Gastroesophageal sphincter (tissue), 4 donors: Measurements from ENCODE around the gene POMP. TPM values are rescaled to one million over a fixed set of nuclear protein-coding genes. Genes with fewer than 3 reads are reported as not detected.

Experiments
- ATAC-seq: fragments of 150-250 bp; one replicate; pipeline ENCODE4 v1.9.1; 2016; ENCODE audit warnings: mild to moderate bottlenecking, moderate library complexity
- H3K27ac ChIP-seq, 4 donors: fragments of 200-600 bp; sonication (generic) in 3 of 4; 1 replicate in 3 of 4; 2 replicates in 1 of 4; pipeline ENCODE4 v1.5.1; 2016 to 2019
- H3K27me3 ChIP-seq: fragments of 200-600 bp; sonication (generic); one replicate; pipeline ENCODE4 v1.5.1; 2019
- H3K36me3 ChIP-seq, 2 donors: fragments of 200-600 bp; sonication (generic); one replicate each; pipeline ENCODE4 v1.5.1; 2019; ENCODE audit warnings: control low read depth in 1 of 2
- H3K4me1 ChIP-seq, 3 donors: fragments of 200-600 bp; sonication (generic); 1 replicate in 2 of 3; 2 replicates in 1 of 3; pipeline ENCODE4 v1.5.1; 2016 to 2019; ENCODE audit warnings: control low read depth in 2 of 3
- H3K4me3 ChIP-seq, 2 donors: fragments of 200-600 bp; sonication (generic); one replicate each; pipeline ENCODE4 v1.5.1; 2019; ENCODE audit warnings: mild to moderate bottlenecking in 1 of 2, moderate library complexity in 1 of 2
- H3K9me3 ChIP-seq, 3 donors: fragments of 200-600 bp; sonication (generic); one replicate each; pipeline ENCODE4 v1.5.1; 2017 to 2019; ENCODE audit warnings: control low read depth in 2 of 3
- CTCF ChIP-seq, 4 experiments: fragments of 200-600 bp in 2 of 4; fragments of 450-650 bp in 2 of 4; sonication (generic) in 1 of 4; IDR thresholded peaks; one replicate each; pipeline ENCODE4 v1.5.1; 2017 to 2019; ENCODE audit warnings: antibody characterized with exemption in 4 of 4, mild to moderate bottlenecking in 2 of 4, moderate library complexity in 2 of 4
- EP300 ChIP-seq: sonication (generic); formaldehyde crosslinking; IDR thresholded peaks from one replicate; pipeline ENCODE4 v1.6.1; 2017; ENCODE audit warnings: antibody characterized with exemption, mild to moderate bottlenecking
- POLR2A ChIP-seq, 2 donors: fragments of 450-650 bp; IDR thresholded peaks; one replicate each; pipeline ENCODE4 v1.6.1; 2017; ENCODE audit warnings: antibody characterized with exemption in 2 of 2, mild to moderate bottlenecking in 2 of 2, moderate library complexity in 1 of 2
- POLR2AphosphoS5 ChIP-seq: sonication (generic); formaldehyde crosslinking; IDR thresholded peaks from one replicate; pipeline ENCODE4 v1.6.1; 2017; ENCODE audit warnings: antibody characterized with exemption
- WGBS, 2 donors: methylation state at CpG; one replicate each; pipeline ENCODE4 v1.1.5; 2018; ENCODE audit warnings: low coverage in 1 of 2; 5-methylcytosine and 5-hydroxymethylcytosine counted together
- total RNA-seq, 4 donors: library from RNA; depleted of rRNA; stranded (reverse); fragments of >200 nt; gene quantifications; one replicate each; pipeline ENCODE4 v1.1.0, GENCODE V29; 2016

POMP gene, protein sequence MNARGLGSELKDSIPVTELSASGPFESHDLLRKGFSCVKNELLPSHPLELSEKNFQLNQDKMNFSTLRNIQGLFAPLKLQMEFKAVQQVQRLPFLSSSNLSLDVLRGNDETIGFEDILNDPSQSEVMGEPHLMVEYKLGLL
- total RNA-seq: 10 to 100 TPM; 47.6 to 71.6 (median 60.1) TPM

GRCh38 chr13:28658796-28659620, at the start of gene POMP:
TSS of gene POMP (plus strand) at chr13:28659130. CDS start at chr13:28659185, 55 bp downstream.
- peak; percentile 98 for ATAC-seq
- peak within 1 kb of the TSS; percentile 90 to 98 for H3K4me3 ChIP-seq
- H3K9me3 ChIP-seq: no peaks in the 10 kb centered on the region
- H3K36me3 ChIP-seq: peaks cover 0 to 29% of the 10 kb centered on the region in 2 donors
- H3K27me3 ChIP-seq: no peaks in the 10 kb centered on the region
- H3K4me1 ChIP-seq: peaks cover 11 to 54% (median 16%) of the 10 kb centered on the region in 3 donors
- peak; percentile 99 for TF ChIP-seq POLR2AphosphoS5
- peak; percentile 91 to 93 for TF ChIP-seq POLR2A (IDR thresholded peaks at IDR 0.05)
- TF ChIP-seq CTCF (IDR thresholded peaks at IDR 0.05): no peak
- H3K27ac ChIP-seq: peak within 1 kb of the TSS; percentile 88 to 95 (median 92)
- 0% methylated on average over 2 to 16 of the region's 64 CpGs for WGBS, 2 donors

DNA sequence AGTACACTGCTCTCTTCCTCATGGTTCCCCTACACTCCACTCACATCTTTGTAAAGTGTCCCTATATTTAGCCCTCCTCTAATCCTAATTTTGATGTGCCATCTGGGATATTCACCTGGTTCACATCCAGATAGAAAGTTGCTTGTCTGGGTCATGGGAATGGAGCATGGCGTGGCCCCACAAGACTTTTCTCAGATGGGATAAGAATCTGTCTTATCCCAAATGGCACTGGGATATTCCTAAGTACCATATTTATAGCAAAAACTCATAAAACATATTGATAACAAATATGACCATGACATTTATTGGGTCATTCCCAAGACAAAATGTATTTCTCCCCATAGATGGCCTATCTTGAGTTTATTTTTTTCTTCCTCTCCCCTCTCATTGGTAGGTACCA, 49.5 kb upstream of the POMP start:
- ATAC-seq: no peak
- 73 to 100% methylated on average over 1 of the region's 1 CpG for WGBS, 2 donors
- TF ChIP-seq EP300 (no peak), POLR2AphosphoS5 (no peak), POLR2A (IDR thresholded peaks at IDR 0.05) (no peak), CTCF (IDR thresholded peaks at IDR 0.05) (no peak)
- H3K4me1 ChIP-seq: no peaks in the 10 kb centered on the region
- H3K4me3 ChIP-seq: no peak overlapping the region
- H3K36me3 ChIP-seq: no peaks in the 10 kb centered on the region
- H3K27me3 ChIP-seq: no peaks in the 10 kb centered on the region
- H3K9me3 ChIP-seq: no peaks in the 10 kb centered on the region
- no peak overlapping the region for H3K27ac ChIP-seq

- WGBS, 2 donors: 67 to 79% methylated on average over 1 of the region's 1 CpG
- no peak for TF ChIP-seq EP300
- TF ChIP-seq CTCF (IDR thresholded peaks at IDR 0.05): no peak
- no peak for TF ChIP-seq POLR2A (IDR thresholded peaks at IDR 0.05)
- no peak for TF ChIP-seq POLR2AphosphoS5
- H3K4me3 ChIP-seq: no peak overlapping the region
- no peaks in the 10 kb centered on the region for H3K36me3 ChIP-seq
- H3K27ac ChIP-seq: no peak overlapping the region
- no peaks in the 10 kb centered on the region for H3K27me3 ChIP-seq
- no peak for ATAC-seq
- H3K4me1 ChIP-seq: no peaks in the 10 kb centered on the region
- no peaks in the 10 kb centered on the region for H3K9me3 ChIP-seq
These were observed 49.0 kb upstream of the POMP start for GRCh38 chr13:28609926-28610325.

DNA sequence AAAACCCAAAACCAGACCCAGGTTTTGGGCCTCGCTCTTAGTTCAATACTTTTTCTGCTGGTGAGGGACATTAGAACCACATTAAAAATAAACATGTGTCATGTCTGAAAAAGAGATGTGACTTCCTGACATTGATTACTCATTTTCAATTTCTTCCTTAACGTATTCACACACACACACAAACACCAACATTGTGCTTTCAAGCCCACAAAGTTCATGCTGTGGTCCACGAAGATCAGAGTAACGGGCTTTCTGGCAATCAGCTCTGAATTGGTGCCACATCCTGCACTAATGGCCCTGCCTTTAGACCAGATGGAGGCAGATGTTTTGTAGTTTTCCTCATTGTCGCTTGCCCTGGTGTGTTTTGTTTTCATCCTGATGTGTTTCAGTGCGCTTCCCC, 47.9 kb upstream of the POMP start:
- Histone ChIP-seq H3K36me3 (no peaks in the 10 kb centered on the region), H3K27ac (no peak overlapping the region), H3K4me1 (no peaks in the 10 kb centered on the region), H3K9me3 (no peaks in the 10 kb centered on the region), H3K27me3 (no peaks in the 10 kb centered on the region), H3K4me3 (no peak overlapping the region)
- TF ChIP-seq POLR2A (IDR thresholded peaks at IDR 0.05) (no peak), CTCF (IDR thresholded peaks at IDR 0.05) (no peak), POLR2AphosphoS5 (no peak), EP300 (no peak)
- WGBS, 2 donors: 61 to 75% methylated on average over 4 to 6 of the region's 6 CpGs
- no peak for ATAC-seq
